IMR-90 (cell line): ENCODE data around the gene SESN3.

ENCODE experiments used
- MXI1 ChIP-seq: IDR thresholded peaks from 2 replicates; pipeline ENCODE4 v1.6.1; 2012; ENCODE audit warnings: low read depth, mild to moderate bottlenecking, low read length, moderate library complexity, borderline replicate concordance
- TF ChIP-seq, protein P1 (sequence below): conservative IDR thresholded peaks from 2 replicates; pipeline ENCODE4 v1.5.1; 2012; ENCODE audit warnings: mild to moderate bottlenecking, low read depth, low read length, improper control_type of control experiment

- TF ChIP-seq, protein P1, sequence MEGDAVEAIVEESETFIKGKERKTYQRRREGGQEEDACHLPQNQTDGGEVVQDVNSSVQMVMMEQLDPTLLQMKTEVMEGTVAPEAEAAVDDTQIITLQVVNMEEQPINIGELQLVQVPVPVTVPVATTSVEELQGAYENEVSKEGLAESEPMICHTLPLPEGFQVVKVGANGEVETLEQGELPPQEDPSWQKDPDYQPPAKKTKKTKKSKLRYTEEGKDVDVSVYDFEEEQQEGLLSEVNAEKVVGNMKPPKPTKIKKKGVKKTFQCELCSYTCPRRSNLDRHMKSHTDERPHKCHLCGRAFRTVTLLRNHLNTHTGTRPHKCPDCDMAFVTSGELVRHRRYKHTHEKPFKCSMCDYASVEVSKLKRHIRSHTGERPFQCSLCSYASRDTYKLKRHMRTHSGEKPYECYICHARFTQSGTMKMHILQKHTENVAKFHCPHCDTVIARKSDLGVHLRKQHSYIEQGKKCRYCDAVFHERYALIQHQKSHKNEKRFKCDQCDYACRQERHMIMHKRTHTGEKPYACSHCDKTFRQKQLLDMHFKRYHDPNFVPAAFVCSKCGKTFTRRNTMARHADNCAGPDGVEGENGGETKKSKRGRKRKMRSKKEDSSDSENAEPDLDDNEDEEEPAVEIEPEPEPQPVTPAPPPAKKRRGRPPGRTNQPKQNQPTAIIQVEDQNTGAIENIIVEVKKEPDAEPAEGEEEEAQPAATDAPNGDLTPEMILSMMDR, result no peak
- no peak for TF ChIP-seq MXI1
Measured at GRCh38 chr11:95279921-95280868, 49.2 kb upstream of the SESN3 start.
